OCI-LY7 (cell line): Measurements from ENCODE around the gene NAPSA. TPM values are rescaled to one million over a fixed set of nuclear protein-coding genes. Genes with fewer than 3 reads are reported as not detected.

ENCODE experiments used
- BruUV-seq: library from RNA; stranded (reverse); fragments of 400-500 nt; replicated peaks from 2 replicates; lab custom pipeline; 2021; lab: Mats Ljungman, UMichigan
- CTCF ChIA-PET: fragments of 300-600 bp; sonication (Branson Sonifier 250); formaldehyde crosslinking; loops from one replicate; lab custom pipeline; 2022; ENCODE audit warnings: antibody characterized with exemption; ENCODE audit not compliant: unreplicated experiment; lab: Charles Lee
- POLR2A ChIA-PET: fragments of 300-600 bp; sonication (Branson Sonifier 250); formaldehyde crosslinking; loops from one replicate; lab custom pipeline; 2022; ENCODE audit warnings: antibody characterized with exemption; lab: Charles Lee
- DNase-seq: peaks from one replicate; pipeline ENCODE4 v3.0.0-alpha.2; 2015; ENCODE audit warnings: low spot score
- H2AFZ ChIP-seq: fragments of 200-600 bp; sonication (generic), shearing (Covaris generic); 2 replicates; pipeline ENCODE4 v1.6.1; 2014; ENCODE audit warnings: mild to moderate bottlenecking, antibody characterized with exemption, low read length, moderate library complexity
- H3K27ac ChIP-seq: fragments of 200-600 bp; sonication (generic); 2 replicates; pipeline ENCODE4 v1.5.1; 2014; ENCODE audit warnings: mixed run types, low read depth, mild to moderate bottlenecking, moderate library complexity, low read length, inconsistent platforms; ENCODE audit not compliant: poor library complexity, severe bottlenecking
- H3K36me3 ChIP-seq: fragments of 200-600 bp; sonication (generic); 2 replicates; pipeline ENCODE4 v1.6.1; 2014; ENCODE audit warnings: mild to moderate bottlenecking, antibody characterized with exemption, low read length, moderate library complexity, mixed read lengths; ENCODE audit not compliant: insufficient read depth
- H3K4me1 ChIP-seq: fragments of 200-600 bp; sonication (generic); 2 replicates; pipeline ENCODE4 v1.5.1; 2014; ENCODE audit warnings: mild to moderate bottlenecking, low read length; ENCODE audit not compliant: insufficient read depth, poor library complexity, severe bottlenecking
- H3K4me2 ChIP-seq: fragments of 200-600 bp; sonication (generic); 2 replicates; pipeline ENCODE4 v1.6.1; 2014; ENCODE audit warnings: mild to moderate bottlenecking, low read length
- H3K4me3 ChIP-seq: fragments of 200-600 bp; sonication (generic); 2 replicates; pipeline ENCODE4 v1.5.1; 2014; ENCODE audit warnings: mild to moderate bottlenecking, low read depth, low read length; ENCODE audit not compliant: poor library complexity, severe bottlenecking
- H3K79me2 ChIP-seq: fragments of 200-600 bp; sonication (generic); 2 replicates; pipeline ENCODE4 v1.6.1; 2016; ENCODE audit warnings: low read depth, mild to moderate bottlenecking, low read length, moderate library complexity, mixed read lengths; ENCODE audit not compliant: insufficient read depth
- H3K9me2 ChIP-seq: fragments of 200-600 bp; sonication (generic); 2 replicates; pipeline ENCODE4 v1.6.1; 2016; ENCODE audit warnings: mild to moderate bottlenecking, low read length, mixed read lengths; ENCODE audit not compliant: insufficient read depth
- H3K9me3 ChIP-seq: fragments of 200-600 bp; sonication (generic); 2 replicates; pipeline ENCODE4 v1.6.1; 2014; ENCODE audit warnings: mild to moderate bottlenecking, mixed run types, low read length, mixed read lengths
- H4K20me1 ChIP-seq: fragments of 200-600 bp; sonication (generic); 2 replicates; pipeline ENCODE4 v1.6.1; 2014; ENCODE audit warnings: mild to moderate bottlenecking, antibody characterized with exemption, low read length, moderate library complexity, mixed read lengths; ENCODE audit not compliant: insufficient read depth
- CTCF ChIP-seq: fragments of 200-600 bp; sonication (generic); conservative IDR thresholded peaks from 2 replicates; pipeline ENCODE4 v1.5.1; 2014; ENCODE audit warnings: mild to moderate bottlenecking, antibody characterized with exemption, low read length, moderate library complexity, mixed read lengths
- EZH2phosphoT487 ChIP-seq: fragments of 200-600 bp; sonication (generic); IDR thresholded peaks from 2 replicates; pipeline ENCODE4 v1.6.1; 2018; ENCODE audit warnings: low read depth, borderline replicate concordance, mild to moderate bottlenecking, mixed run types, antibody characterized with exemption, low read length, moderate library complexity, mixed read lengths
- intact Hi-C: fragments of 100-400 bp; cut with micrococcal nuclease; formaldehyde crosslinking; loops from one replicate; pipeline ENCODE4 v1.10.0; 2022; ENCODE audit not compliant: unreplicated experiment
- total RNA-seq, 2 experiments: library from RNA; depleted of rRNA in 1 of 2; stranded (reverse); fragments of >200 nt in 1 of 2; shearing (Covaris generic) in 1 of 2; gene quantifications; 2 replicates each; pipeline ENCODE4 v1.2.3, GENCODE V29; 2014 to 2022

The NAPSA gene
- total RNA-seq, 2 experiments from 2014 or later, result 5.7 to 30.1 TPM

- TF ChIP-seq CTCF (no peak), EZH2phosphoT487 (no peak)
- Histone ChIP-seq H3K9me3 (no peaks in the 10 kb centered on the region), H2AFZ (no peak overlapping the region), H3K4me2 (no peak overlapping the region), H4K20me1 (no peaks in the 10 kb centered on the region), H3K4me1 (peaks cover 10% of the 10 kb centered on the region), H3K79me2 (no peaks in the 10 kb centered on the region), H3K9me2 (no peaks in the 10 kb centered on the region), H3K36me3 (no peaks in the 10 kb centered on the region), H3K4me3 (no peak overlapping the region), H3K27ac (no peak overlapping the region)
- DNase-seq, result no peak
- ChIA-PET POLR2A (no interaction called here), CTCF (no interaction called here)
- intact Hi-C loops, result no loop called here
- BruUV-seq, result no TSS peak
Observed at GRCh38 chr19:50310759-50311465, 54.5 kb downstream of the NAPSA start.

DNA sequence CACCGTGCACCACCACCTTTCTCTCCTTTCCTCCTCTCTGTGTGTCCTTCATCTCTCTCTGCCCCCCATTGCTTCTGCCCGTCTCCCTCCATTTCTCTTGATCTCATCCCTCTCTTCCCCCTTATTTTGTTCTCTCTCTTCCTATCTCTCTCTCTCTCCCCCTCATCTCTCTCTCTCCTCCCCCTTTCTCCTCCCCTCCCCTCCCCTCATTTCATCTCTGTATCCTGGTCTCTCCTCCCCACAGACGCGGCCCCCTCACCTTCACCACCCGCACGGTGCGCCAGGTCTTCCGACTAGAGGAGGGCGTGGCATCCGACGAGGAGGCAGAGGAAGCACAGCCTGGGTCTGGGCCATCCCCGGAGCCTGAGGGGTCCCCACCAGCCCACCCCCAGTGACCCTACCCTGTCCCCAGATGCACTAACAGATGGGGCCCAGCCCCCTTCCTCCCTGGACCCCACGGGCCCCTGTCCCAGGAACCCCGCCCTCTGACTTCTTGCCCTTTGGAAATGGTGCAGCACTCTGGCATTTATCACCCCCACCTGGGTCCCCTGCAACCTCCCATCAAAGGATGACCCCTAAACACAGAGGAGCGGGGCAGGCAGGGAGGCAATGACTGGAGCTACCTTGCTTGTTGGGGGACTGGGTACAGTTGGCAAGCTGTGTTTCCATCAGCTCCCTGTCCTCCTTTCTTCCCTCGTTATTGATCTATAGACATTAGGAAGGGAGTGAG is 55.9 kb downstream of the NAPSA start:
- ChIA-PET POLR2A (no interaction called here), CTCF (no interaction called here)
- no peak overlapping the region for H3K4me2 ChIP-seq
- H3K27ac ChIP-seq, result no peak overlapping the region
- no peaks in the 10 kb centered on the region for H3K9me3 ChIP-seq
- intact Hi-C loops, result no loop called here
- no peaks in the 10 kb centered on the region for H4K20me1 ChIP-seq
- no peak for DNase-seq
- H2AFZ ChIP-seq, result no peak overlapping the region
- BruUV-seq, result no TSS peak
- H3K9me2 ChIP-seq, result no peaks in the 10 kb centered on the region
- H3K4me1 ChIP-seq, result peaks cover 8% of the 10 kb centered on the region
- no peak overlapping the region for H3K4me3 ChIP-seq
- H3K79me2 ChIP-seq, result no peaks in the 10 kb centered on the region
- no peaks in the 10 kb centered on the region for H3K36me3 ChIP-seq
- TF ChIP-seq EZH2phosphoT487, result no peak
- TF ChIP-seq CTCF, result no peak

- Histone ChIP-seq H4K20me1 (no peaks in the 10 kb centered on the region), H3K9me2 (no peaks in the 10 kb centered on the region), H3K4me1 (peaks cover 4% of the 10 kb centered on the region), H3K79me2 (no peaks in the 10 kb centered on the region), H3K9me3 (no peaks in the 10 kb centered on the region), H3K4me2 (no peak overlapping the region), H3K4me3 (no peak overlapping the region), H3K36me3 (no peaks in the 10 kb centered on the region), H3K27ac (no peak overlapping the region), H2AFZ (no peak overlapping the region)
- ChIA-PET CTCF (no interaction called here), POLR2A (no interaction called here)
- intact Hi-C loops, result no loop called here
- TF ChIP-seq CTCF, result no peak
- no peak for TF ChIP-seq EZH2phosphoT487
- BruUV-seq, result no TSS peak
- DNase-seq, result no peak
Observed at GRCh38 chr19:50308991-50309390, 56.4 kb downstream of the NAPSA start.
